Lung (tissue), 12 donors: ENCODE data around the gene PLXDC1. TPM values are rescaled to one million over a fixed set of nuclear protein-coding genes. Genes with fewer than 3 reads are reported as not detected.

Experiments used
- ATAC-seq: fragments of 200-7000 bp; cut with Tn5 transposase; one replicate; pipeline ENCODE4 v1.9.1; 2020; ENCODE audit warnings: moderate number of reproducible peaks; ENCODE audit not compliant: insufficient read depth, low FRiP score
- DNase-seq, 3 donors: peaks; one replicate each; pipeline ENCODE4 v3.0.0-alpha.2; 2013 to 2017
- H3K27ac ChIP-seq, 2 donors: one replicate each; pipeline ENCODE4 v1.5.1; 2013; ENCODE audit warnings: mild to moderate bottlenecking in 2 of 2, moderate library complexity in 2 of 2, control low read depth in 1 of 2, inconsistent platforms in 1 of 2, low read depth in 1 of 2, low read length in 1 of 2
- H3K27me3 ChIP-seq, 3 donors: one replicate each; pipeline ENCODE4 v1.5.1; 2013; ENCODE audit warnings: low read length in 2 of 3; ENCODE audit not compliant: control insufficient read depth in 3 of 3, insufficient read depth in 3 of 3
- H3K36me3 ChIP-seq, 4 donors: one replicate each; pipeline ENCODE4 v1.5.1; 2013; ENCODE audit warnings: low read length in 4 of 4, mild to moderate bottlenecking in 1 of 4, moderate library complexity in 1 of 4; ENCODE audit not compliant: control insufficient read depth in 4 of 4, insufficient read depth in 4 of 4
- H3K4me1 ChIP-seq, 5 donors: one replicate each; pipeline ENCODE4 v1.5.1; 2013; ENCODE audit warnings: low read length in 5 of 5, mild to moderate bottlenecking in 2 of 5, moderate library complexity in 1 of 5; ENCODE audit not compliant: control insufficient read depth in 5 of 5, insufficient read depth in 5 of 5
- H3K4me3 ChIP-seq: one replicate; pipeline ENCODE4 v1.5.1; 2013; ENCODE audit warnings: mild to moderate bottlenecking, control low read depth, moderate library complexity
- H3K9ac ChIP-seq, 2 donors: one replicate each; pipeline ENCODE4 v1.5.1; 2013; ENCODE audit warnings: low read length in 2 of 2, control low read depth in 1 of 2; ENCODE audit not compliant: insufficient read depth in 1 of 2
- H3K9me3 ChIP-seq, 4 donors: one replicate each; pipeline ENCODE4 v1.5.1; 2013; ENCODE audit warnings: low read length in 3 of 4, mild to moderate bottlenecking in 1 of 4, moderate library complexity in 1 of 4; ENCODE audit not compliant: control insufficient read depth in 4 of 4, insufficient read depth in 3 of 4
- WGBS, 2 donors: extraction: QIAGEN DNeasy Blood & Tissue Kit; methylation state at CpG; one replicate each; pipeline ENCODE4 v1.1.7; 2013; 5-methylcytosine and 5-hydroxymethylcytosine counted together
- polyA plus RNA-seq, 2 donors: library from polyadenylated mRNA; stranded (reverse); fragments of 200-250 nt; gene quantifications; one replicate each; pipeline ENCODE4 v1.2.1, GENCODE V29; 2013
- total RNA-seq, 2 donors: library from RNA; depleted of rRNA in 1 of 2; stranded (reverse); fragments of >200 nt in 1 of 2; gene quantifications; one replicate each; pipeline ENCODE4 v1.2.1, GENCODE V29; 2014 to 2021
- TF ChIP-seq, protein P1 (sequence below): IDR thresholded peaks from 2 replicates; pipeline ENCODE4 v1.5.1; 2012; ENCODE audit warnings: mild to moderate bottlenecking; ENCODE audit errors: control extremely low read depth, extremely low read depth
- donor health status: control.
- donor health status: control.
- donor health status: Bipolar disorder and iron deficiency.
- donor health status: healthy.
- donor health status: DM: yes; HTN: yes; CAD: no.

Gene PLXDC1
- total and polyA plus RNA-seq, 4 donors: 1.7 to 7.3 (median 5.4) TPM

- H3K9ac ChIP-seq: no peak overlapping the region
- H3K36me3 ChIP-seq: no peaks in the 10 kb centered on the region
- 48 to 49% methylated on average over 8 of the region's 8 CpGs for WGBS, 2 donors
- H3K27ac ChIP-seq: no peak overlapping the region
- H3K9me3 ChIP-seq: no peaks in the 10 kb centered on the region
- no peak for ATAC-seq
- no peak overlapping the region for H3K4me3 ChIP-seq
- no peaks in the 10 kb centered on the region for H3K27me3 ChIP-seq
- no peak for DNase-seq
- TF ChIP-seq, protein P1, sequence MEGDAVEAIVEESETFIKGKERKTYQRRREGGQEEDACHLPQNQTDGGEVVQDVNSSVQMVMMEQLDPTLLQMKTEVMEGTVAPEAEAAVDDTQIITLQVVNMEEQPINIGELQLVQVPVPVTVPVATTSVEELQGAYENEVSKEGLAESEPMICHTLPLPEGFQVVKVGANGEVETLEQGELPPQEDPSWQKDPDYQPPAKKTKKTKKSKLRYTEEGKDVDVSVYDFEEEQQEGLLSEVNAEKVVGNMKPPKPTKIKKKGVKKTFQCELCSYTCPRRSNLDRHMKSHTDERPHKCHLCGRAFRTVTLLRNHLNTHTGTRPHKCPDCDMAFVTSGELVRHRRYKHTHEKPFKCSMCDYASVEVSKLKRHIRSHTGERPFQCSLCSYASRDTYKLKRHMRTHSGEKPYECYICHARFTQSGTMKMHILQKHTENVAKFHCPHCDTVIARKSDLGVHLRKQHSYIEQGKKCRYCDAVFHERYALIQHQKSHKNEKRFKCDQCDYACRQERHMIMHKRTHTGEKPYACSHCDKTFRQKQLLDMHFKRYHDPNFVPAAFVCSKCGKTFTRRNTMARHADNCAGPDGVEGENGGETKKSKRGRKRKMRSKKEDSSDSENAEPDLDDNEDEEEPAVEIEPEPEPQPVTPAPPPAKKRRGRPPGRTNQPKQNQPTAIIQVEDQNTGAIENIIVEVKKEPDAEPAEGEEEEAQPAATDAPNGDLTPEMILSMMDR: no peak
- peaks cover 0 to 30% (median 12%) of the 10 kb centered on the region in 5 donors for H3K4me1 ChIP-seq
Measured at GRCh38 chr17:39094607-39095308, 56.7 kb downstream of the PLXDC1 start.

- H3K27me3 ChIP-seq: no peaks in the 10 kb centered on the region
- no peak overlapping the region for H3K27ac ChIP-seq
- H3K36me3 ChIP-seq: no peaks in the 10 kb centered on the region
- H3K9me3 ChIP-seq: no peaks in the 10 kb centered on the region
- no peak overlapping the region for H3K4me3 ChIP-seq
- H3K9ac ChIP-seq: no peak overlapping the region
- ATAC-seq (no peak), DNase-seq (no peak)
- 43 to 54% methylated on average over 6 of the region's 6 CpGs for WGBS, 2 donors
- H3K4me1 ChIP-seq: peaks cover 0 to 13% (median 4%) of the 10 kb centered on the region in 5 donors
- TF ChIP-seq, protein P1: no peak
Measured at GRCh38 chr17:39092692-39093230, 58.7 kb downstream of the PLXDC1 start.

GRCh38 chr17:39090908-39091665, 60.4 kb downstream of the PLXDC1 start:
- no peak overlapping the region for H3K27ac ChIP-seq
- no peaks in the 10 kb centered on the region for H3K9me3 ChIP-seq
- no peak for DNase-seq
- no peak for ATAC-seq
- H3K27me3 ChIP-seq: no peaks in the 10 kb centered on the region
- TF ChIP-seq, protein P1: no peak
- peaks cover 0 to 4% (median 3%) of the 10 kb centered on the region in 5 donors for H3K4me1 ChIP-seq
- WGBS, 2 donors: 78 to 81% methylated on average over 15 of the region's 15 CpGs
- no peak overlapping the region for H3K9ac ChIP-seq
- no peaks in the 10 kb centered on the region for H3K36me3 ChIP-seq
- no peak overlapping the region for H3K4me3 ChIP-seq
